D721Med (cell line): ENCODE measurements around the gene PYHIN1.

Experiments used
- DNase-seq: peaks from one replicate; pipeline ENCODE4 v3.0.0; 2011; ENCODE audit warnings: low spot score; ENCODE audit not compliant: insufficient read length
- FAIRE-seq: peaks from 2 replicates; lab custom pipeline; 2011; peaks lifted over from hg19 to GRCh38; lab: Jason Lieb, UNC
- TF ChIP-seq, protein P1 (sequence below): IDR thresholded peaks from 2 replicates; pipeline ENCODE4 v1.5.1; 2012; ENCODE audit warnings: mild to moderate bottlenecking, control low read depth; ENCODE audit not compliant: insufficient read depth; ENCODE audit errors: missing control alignments

Gene PYHIN1

GRCh38 chr1:158992787-158993312, 61.5 kb downstream of the PYHIN1 start:
- TF ChIP-seq, protein P1, sequence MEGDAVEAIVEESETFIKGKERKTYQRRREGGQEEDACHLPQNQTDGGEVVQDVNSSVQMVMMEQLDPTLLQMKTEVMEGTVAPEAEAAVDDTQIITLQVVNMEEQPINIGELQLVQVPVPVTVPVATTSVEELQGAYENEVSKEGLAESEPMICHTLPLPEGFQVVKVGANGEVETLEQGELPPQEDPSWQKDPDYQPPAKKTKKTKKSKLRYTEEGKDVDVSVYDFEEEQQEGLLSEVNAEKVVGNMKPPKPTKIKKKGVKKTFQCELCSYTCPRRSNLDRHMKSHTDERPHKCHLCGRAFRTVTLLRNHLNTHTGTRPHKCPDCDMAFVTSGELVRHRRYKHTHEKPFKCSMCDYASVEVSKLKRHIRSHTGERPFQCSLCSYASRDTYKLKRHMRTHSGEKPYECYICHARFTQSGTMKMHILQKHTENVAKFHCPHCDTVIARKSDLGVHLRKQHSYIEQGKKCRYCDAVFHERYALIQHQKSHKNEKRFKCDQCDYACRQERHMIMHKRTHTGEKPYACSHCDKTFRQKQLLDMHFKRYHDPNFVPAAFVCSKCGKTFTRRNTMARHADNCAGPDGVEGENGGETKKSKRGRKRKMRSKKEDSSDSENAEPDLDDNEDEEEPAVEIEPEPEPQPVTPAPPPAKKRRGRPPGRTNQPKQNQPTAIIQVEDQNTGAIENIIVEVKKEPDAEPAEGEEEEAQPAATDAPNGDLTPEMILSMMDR: no peak
- FAIRE-seq (no peak), DNase-seq (no peak)

DNA sequence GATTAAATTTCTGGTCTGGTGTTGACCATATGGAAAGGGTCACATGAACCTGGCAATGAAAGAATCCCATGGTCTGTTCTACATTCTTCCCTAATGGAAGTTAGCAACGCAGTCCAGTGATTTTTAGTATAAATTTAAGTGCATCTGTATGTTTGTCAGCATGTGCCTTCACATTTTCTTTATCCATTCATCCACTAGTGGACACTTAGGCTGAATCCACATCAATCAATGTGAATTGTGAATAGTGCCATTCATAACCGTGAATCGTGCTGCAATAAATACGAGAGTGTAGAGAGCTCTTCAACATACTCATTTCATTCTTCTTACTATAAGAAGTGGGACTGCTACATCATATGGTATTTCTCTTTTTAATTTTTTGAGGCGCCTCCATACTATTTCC, 65.6 kb downstream of the PYHIN1 start:
- no peak for FAIRE-seq
- TF ChIP-seq, protein P1: no peak
- DNase-seq: no peak

DNA sequence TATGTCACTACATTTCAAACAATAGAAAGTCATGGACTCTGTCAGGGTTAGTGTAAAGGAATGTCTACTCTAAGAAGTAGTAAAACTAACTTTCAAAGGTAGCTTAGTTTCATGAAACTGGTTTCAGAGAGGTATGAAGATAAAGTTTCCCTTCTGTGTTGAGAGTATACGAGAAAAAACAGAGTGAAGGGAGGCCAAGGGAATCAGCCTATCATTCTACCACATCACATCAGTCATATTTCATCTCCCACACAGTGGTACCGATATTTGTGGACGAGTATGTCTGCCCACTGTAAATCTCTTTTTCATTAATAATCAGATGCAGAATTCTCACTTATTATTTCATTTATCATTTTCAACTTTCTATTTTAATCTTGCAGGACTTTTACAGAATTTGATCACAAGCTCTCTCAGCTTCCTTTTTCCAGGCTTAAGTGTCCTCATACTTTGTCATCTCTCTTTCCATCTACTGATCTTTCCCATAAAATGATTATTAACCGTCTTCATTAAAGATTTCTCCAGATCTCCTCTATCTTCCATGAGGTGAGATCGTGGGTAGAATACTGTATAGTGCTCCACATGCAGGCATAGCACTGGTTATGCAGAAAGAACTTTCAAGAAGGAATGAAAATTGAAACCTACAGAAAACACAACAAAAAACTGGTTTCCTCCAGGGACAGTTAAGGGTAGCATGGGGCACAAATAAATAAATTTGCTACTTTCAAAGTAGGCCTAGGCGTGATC, 66.9 kb downstream of the PYHIN1 start:
- FAIRE-seq (no peak), DNase-seq (no peak)
- TF ChIP-seq, protein P1: no peak

GRCh38 chr1:158998781-158999161, 67.4 kb downstream of the PYHIN1 start:
- TF ChIP-seq, protein P1: peak; percentile 97
- FAIRE-seq: peak; percentile 84
- DNase-seq: peak; percentile 35

DNA sequence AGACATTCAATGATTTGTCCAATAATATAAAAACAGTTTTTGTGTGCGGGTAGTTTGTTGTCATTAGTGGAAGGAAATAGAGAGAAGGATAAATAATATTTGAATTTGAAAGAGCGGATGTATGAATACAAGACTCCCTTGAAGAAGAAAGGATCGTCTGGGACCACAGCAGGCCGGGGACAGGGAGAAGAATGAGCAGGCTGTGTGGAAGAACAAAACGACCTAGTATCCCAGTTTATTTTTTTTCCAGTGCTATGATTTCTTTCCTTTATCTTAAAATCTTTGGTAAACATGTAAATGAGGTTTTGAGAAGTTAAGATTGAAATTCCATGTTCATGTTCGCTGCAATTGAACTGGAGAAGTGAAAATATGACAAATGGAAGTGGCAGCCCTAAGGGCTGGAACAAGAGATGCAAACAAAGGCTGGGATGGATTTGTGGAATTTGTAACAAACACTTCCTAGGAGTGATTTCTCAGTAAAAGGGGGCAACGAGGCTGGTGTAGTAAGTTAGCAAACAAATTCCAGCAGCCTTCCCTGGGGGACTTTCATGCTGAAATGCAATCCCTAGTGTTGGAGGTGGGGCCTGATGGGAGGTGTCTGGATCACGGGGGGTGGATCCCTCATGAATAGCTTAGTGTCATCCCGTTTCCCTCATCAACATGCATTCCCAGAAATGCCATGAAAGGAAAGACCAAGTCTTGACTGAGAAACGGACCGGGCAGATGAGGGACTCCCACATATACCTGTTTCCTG, 68.1 kb downstream of the PYHIN1 start:
- DNase-seq (no peak), FAIRE-seq (no peak)
- TF ChIP-seq, protein P1: no peak

- TF ChIP-seq, protein P1: no peak
- no peak for FAIRE-seq
- DNase-seq: no peak
Observed at GRCh38 chr1:159000070-159000409, 68.7 kb downstream of the PYHIN1 start.
